Measurements from ENCODE around the gene HSF5.

The HSF5 gene

DNA sequence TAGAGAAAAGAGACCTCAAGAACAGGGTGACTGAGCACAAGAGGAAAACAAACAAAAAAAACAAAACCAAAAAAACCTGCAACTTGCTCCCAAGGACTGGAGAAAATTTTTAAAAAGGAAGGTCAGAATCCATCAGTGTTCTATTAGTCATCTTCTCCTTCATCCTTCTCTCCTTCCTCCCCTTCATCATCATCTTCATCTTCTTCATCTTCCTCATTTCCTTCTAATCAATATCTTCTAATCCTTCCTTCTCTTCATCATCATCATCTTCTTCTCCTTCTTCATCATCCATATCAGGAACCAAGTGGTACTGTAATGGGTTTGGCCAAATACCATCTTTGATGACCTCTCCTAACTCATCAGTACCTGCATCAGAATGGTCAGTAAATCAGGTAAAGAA lies 12.2 kb downstream of the HSF5 start:
- DNase-seq, result no peak

DNA sequence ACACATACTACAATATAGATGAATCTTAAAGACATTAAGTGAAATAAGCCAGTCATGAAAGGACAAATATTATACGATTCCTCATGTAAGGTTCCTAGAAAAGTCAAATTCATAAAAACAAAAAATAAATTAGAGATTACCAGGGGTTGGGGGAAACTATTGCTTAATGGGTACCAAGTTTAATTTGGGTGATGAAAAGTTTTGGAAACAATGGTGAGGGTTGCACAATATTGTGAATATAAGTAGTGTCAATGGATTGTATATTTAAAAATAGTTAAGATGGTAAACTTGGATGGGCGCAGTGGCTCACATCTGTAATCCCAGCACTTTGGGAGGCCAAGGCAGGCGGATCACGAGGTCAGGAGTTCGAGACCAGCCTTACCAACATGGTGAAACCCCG lies 17.9 kb downstream of the HSF5 start:
- DNase-seq, result no peak

DNA sequence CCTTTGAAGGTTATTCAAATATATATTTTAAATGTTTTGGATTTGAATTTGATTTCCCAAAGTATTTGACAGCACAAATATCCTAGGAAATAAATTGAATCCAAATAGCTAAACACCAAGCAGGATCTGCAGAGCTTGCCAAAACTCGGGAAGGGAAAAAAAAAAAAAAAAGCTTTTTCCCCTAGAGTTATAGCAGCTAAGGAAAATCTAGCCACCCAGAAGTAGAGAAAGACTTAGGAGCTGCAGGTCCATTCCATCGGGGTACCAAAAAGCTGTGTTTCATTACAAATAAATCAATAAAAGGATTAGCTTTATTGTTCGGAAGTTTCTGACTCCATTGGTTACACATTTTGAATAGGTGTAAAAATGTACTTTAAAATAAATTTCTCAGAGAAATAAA lies 19.3 kb downstream of the HSF5 start:
- DNase-seq, result no peak

DNA sequence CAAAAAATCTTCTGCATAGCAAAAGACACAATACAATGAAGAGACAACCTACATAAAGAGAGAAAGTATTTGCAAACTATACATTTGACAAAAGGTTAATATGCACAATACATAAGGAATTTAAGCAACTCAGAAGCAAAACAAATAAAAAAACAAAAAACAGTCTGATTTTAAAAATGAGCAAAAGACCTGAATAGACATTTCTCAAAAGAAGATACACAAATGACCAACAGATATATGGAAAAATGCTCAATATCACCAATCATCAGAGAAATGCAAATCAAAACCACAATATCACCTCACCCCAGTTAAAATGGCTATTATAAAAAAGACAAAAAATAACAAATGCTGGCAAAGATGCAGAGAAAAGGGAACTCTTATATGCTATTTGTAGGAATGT lies 32.7 kb downstream of the HSF5 start:
- DNase-seq, result no peak

DNA sequence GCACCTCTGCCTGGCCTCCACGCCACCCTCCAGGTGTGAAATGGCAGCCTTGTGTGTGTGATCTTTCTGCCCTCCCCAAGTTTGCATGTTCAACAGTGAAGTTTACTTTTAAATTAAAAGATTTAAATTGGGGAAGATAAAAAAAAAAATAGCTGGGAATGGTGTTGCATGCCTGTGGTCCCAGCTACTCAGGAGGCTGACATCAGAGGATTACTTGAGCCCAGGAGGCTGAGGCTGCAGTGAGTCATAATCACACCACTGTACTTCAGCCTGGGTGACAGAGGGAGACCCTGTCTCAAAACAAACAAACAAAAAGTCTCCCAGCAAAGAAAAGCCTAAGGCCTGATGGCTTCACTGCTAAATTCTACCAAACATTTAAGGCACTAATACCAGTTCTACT lies 35.5 kb downstream of the HSF5 start:
- no peak for DNase-seq

DNA sequence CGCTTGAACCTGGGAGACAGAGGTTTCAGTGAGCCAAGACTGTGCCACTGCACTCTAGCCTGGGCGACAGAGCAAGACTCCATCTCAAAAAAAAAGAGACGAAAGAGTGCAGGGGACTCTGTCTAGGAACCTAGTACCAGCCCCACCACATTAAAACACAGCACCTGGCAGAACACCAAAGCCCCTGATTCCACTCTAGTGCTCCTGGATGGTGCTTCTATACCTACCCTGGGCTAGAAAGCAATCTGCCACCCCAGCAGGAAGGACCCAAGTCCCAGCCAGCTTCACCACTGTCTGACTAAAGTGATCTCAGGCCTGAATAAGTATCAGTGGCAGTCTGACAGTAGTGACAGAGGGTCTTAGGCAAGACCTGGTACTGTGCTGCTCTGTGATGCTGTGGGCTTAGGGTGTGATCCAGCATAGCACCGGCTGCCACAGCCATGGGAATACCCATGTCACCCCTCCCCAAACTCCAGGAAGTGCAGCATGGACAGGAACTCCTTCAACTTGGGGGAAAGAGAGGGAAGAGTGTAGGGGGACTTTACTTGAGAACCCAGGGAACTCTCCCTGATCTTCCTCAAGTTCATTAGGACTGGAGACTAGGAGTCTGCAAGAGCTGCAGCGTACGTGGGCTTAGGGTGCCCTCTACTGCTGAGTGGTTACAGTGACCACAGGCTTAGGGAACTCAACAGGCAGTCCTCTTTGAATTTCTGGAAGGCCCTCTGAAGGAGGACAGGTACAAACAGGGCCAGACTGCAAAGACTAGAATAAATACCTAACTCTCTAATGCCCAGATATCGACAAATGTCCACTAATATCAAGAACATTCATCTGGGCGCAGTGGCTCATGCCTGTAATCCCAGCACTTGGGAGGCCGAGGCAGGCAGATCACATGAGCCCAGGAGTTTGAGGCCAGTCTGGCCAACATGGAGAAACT lies 40.9 kb downstream of the HSF5 start:
- DNase-seq, result peak; percentile 92

DNA sequence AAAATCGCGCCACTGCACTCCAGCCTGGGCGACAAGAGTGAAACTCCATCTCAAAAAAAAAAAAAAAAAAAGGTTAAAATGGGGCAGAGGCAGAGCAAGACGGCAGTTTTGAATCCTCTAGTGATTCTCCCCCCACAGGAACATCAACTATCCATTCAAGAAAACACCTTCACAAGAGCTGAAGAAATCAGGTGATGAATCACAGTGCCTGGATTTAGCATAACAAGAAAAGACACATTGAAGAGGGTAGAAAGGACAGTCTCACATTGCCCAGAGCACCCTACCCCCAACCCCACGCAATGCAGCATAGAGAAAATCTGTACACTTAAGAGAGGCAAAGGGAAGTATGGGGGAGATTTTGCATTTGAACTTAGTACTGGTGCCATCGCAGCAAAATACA lies 42.1 kb downstream of the HSF5 start:
- DNase-seq, result no peak

DNA sequence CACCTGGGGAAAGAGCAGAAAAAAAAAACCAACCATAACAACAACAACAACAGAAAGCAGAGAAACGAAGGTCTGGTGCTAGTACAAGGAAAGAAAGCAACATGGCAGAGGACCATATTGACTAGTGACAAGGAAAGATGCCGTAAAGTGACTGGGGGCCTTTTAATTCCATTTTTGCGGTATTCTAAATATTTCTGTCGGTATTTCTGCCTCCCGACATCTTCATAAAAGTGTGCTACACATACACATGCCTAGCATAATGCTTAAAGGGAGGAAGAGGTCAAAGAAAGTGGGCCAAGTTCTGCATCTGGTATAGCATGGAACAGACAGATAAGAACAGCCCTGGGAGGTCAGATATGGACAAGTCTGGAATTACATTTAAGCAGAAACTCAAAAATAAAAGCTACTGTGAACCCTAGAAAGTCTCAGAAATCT lies 51.4 kb downstream of the HSF5 start:
- peak; percentile 92 for DNase-seq

DNA sequence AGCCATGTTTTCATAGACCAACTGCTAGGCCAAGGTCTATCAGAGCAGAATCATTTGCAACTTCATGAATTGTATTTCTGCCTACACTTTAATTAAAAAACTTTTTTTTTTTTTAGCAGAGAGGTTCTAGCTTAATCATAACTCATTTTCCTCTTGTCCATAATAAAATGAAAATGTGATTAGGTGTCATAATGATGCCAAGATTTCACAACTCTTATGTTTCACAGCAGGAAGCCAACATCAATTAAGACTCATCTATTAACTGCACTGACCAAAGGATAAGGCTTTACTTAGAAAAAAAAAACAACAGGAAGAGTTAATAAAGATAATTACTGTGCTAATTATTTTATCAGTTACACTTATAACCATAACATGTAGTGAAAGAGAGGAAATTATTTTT lies 52.0 kb downstream of the HSF5 start:
- peak; percentile 36 for DNase-seq

DNA sequence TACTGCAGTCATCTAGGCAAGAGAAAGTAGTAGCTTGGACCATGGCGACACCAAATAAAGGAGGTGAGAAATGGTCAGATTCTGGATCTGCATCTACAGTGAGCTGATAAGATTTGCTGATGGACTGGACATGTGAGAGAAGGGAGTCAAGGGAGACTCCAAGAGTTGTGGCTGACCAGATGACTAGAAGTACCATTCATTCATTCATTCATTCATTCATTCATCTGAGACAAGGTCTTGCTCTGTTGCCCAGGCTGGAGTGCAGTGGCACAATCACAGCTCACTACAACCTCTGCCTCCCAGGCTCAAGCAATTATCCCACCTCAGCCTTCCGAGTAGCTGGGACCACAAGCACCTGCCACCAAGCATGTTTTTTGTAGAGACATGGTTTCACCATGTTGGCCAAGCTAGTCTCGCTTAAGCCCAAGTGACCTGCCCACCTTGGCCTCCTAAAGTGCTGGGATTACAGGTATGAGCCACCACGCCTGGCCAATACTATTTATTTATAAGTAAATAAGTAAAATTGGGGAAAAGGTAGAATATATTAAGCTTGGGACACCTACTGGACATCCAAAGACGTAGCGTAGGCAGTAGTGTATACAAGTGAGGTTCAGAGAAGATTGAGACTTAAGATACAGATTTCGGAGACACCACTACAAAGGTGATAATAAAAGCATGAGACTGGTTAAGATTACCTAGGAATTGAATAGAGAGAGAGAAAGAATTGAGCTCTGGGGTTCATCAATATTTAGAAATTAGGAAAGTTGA lies 55.2 kb downstream of the HSF5 start:
- DNase-seq, result no peak

DNA sequence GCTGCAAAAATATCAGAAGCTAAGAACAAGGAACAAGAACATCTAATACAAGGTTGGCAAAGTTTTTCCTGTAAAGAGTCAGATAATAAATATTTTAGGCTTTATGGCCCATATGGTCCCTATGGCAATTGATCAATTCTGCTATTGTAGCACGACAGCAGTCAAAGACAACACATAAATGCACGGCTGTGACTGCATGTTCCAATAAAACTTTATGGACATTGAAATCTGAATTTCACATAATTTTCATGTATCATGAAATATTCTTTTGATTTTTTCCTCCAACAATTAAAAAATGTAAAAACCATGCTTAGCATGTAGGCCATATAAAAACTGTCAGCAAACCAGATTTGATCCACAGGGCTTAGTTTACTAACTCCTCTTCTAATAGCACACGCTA lies 60.4 kb downstream of the HSF5 start:
- DNase-seq, result no peak

DNA sequence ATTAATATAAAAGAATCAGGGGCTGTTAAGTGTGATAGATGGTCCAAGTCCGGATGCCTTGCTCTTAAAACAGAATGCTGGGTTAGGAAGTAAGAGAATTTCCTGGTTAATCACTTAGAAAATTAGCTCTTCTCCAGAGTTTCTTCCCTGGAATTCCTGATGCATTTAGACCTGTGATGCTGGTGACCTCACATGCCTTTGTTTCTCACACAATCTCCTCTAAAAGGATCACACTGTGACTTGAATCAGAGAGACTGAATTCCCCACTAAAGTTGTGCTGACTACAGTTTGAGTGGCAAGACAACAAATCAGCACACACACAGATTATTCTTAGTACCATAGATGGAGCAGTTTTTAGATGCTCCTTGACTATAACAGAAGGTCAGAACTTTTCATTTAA lies 66.5 kb downstream of the HSF5 start:
- DNase-seq, result no peak

DNA sequence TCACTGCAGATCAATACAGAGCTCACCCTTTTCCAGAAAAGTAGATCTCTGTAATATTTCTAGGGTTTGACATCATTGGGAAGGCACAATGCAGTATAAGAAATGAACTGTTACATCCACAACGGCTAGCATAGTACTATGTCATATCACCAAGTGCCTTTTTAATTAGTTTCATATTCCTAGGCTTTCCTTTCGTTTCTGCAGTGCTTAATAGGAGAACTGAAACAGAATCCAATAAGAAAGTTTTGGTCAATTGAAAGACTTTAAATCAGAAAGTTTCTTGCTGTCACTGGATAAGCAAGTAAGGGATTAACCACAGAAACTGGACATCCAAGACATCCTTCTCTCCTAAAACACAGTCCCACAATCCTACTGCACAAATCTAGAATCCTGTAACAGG lies 67.4 kb downstream of the HSF5 start:
- no peak for DNase-seq

DNA sequence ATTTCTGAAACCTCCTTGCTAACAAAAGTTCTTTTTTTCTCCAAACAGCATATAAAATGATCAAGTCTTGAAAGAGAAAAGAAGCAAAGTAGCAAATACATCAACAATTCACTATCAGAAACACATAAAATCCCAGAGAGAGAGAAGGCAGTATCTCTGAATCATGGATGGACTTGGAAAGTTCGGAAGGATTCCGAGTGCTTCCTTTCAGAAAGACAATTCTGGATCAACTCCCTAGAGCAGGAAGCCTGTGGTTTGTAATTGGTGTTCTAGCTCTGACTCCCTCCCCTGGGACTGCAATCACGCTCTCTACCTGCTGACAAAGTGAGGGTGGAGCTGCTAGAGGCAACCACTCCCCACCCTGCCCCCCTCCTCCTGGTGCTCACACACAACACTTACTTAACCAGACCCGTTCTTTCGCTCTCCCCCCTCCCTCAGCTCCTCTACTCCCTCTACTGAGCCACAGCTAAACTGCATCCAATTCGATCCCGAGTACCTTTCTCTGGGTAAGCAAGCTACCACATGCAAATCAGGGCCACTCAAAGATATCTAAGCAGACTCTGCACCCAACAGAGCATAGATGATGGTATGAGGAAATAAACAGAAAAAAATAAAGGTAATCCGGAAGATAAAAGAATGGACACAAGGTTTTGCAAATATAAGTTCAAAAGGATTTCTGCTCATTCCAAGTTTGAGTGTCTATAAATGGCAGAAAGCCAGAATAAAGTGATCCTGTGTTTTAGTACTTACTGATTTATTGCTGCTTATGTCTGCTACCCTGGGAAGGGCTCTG lies 70.7 kb downstream of the HSF5 start, which contains the start of gene RNF43:
TSS of gene RNF43 (minus strand) at position 235 of the 793 bp plus-strand sequence. CDS start 1,957 bp downstream, outside the sequence.
- DNase-seq, result peak; percentile 90

DNA sequence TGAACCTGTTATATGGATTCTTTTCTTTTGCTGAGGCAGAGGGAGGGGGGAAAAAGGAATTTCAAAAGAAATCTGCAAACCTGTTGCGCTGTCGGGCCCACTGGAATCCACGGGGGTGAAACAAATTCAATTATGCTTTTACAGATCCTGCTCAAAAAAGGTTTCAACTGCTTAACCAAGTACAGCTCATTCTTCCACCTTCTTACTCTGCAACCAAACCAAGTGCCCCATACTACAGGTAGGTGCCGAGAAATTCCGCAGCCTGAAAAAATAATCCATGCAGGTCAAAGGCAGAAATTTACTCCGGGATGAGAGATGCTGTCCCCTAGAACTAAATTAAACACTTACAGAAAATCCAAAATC lies 71.3 kb downstream of the HSF5 start:
- no peak for DNase-seq

DNA sequence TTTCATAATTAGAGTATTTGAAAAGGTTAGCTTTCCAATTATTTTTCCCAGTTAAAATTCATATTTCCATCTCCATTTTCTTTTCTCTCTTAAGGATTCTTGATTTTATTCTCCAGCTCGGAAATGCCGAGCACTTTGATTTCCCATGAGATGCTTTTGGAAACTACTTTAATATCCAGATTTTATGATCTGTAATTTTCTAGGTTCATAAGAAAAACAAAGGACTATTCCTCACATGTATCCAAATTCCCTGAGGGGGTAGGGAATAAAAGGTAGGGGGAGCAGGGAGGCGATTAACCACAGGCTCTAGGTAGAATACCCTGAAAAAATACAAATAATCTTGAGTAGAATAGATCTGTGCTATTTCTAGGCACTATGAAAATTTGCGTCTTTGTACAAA lies 71.8 kb downstream of the HSF5 start:
- no peak for DNase-seq

DNA sequence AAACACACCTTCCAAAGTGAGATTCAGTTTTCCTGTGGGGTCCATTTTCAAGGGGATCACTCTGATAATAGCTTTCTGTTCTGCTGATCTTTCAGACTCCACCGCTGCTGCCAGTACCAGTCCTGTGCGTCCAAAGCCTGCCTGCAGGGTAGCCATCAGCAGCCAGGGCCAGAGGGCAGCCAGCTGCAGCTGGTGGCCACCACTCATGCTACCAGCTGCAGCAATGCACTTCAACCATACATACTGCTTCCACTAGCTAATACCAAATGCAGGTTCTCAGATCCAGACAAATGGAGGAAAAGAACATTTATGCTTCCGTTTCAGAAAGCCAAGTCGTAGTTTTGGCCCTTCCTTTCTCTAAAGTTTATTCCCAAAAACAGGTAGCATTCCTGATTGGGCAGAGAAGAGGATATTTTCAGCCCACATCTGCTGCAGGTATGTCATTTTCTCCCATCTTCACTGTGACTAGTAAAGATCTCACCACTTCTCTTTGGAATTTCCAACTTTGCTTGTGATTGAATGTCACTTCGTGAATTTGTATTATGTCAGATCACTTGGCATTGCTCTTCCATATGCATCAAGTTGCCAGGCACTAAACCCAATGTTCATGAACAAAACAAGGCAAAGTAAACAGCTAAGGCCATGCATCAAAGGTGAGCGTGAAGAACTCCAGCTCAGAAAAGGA lies 72.7 kb downstream of the HSF5 start:
- DNase-seq, result peak; percentile 9

DNA sequence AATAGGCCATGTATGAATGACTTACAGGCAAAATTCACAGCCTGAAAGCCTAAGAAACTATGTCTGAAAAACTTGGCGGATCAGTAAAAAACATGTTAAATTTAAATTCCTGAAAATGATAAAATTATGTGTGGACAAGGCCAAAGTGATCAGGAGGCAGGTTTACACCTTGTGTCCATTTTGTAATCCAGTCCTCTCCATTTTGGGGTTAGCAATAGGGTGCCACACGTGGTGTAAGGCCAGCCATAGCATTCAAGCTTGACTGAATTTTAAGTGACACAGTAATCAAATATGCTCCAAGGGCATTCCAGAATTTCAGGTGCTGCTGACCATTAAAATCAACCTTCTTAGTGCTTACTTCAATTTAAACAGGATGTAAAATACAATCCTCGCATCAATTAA lies 73.6 kb downstream of the HSF5 start:
- DNase-seq, result no peak

DNA sequence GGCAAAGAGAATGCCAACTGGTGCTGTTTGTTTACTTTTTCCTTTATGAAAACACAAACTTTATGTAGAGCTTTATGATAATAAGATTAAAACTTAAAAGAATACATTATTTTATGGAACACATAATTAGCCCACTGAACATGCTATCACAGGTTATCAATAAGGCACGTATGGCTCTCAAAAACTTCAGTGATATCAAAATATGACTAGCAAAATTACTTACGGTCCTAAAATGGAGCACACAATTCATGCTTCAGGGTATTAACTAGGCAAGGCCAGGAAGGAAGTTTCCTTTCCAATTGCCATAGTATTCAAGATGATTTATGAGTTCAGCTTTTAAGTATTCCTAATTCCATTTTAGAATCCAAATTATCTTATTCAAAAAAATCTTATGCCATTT lies 74.5 kb downstream of the HSF5 start:
- DNase-seq, result no peak

DNA sequence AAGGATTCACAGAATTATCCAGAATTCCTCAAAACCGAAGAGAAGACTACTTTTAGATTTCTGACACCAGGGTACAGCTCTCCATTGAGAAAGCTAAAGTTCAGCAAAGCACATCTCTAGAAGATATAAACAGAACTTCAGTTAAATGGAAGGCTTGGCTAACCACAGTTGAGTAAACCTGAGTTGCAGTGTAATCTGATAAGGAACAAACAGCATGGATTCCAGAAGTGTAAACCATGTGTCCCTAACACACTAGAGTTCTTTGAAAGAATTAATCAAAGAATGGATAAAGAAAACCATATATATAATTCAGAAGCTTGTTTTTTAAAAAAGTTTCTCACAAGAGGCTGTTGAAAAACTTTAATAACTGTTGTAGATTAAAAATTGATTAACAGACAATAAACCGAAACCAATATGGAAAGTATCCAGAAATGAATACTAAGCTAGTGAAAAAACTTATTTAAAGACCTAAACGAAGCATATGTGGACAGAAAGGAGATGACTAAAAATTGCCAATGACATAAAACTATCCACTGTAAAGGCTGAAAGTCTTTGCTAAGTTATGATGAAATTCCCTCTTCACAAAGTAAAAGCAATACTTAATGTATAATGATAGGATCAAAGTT lies 75.1 kb downstream of the HSF5 start:
- peak; percentile 41 for DNase-seq

DNA sequence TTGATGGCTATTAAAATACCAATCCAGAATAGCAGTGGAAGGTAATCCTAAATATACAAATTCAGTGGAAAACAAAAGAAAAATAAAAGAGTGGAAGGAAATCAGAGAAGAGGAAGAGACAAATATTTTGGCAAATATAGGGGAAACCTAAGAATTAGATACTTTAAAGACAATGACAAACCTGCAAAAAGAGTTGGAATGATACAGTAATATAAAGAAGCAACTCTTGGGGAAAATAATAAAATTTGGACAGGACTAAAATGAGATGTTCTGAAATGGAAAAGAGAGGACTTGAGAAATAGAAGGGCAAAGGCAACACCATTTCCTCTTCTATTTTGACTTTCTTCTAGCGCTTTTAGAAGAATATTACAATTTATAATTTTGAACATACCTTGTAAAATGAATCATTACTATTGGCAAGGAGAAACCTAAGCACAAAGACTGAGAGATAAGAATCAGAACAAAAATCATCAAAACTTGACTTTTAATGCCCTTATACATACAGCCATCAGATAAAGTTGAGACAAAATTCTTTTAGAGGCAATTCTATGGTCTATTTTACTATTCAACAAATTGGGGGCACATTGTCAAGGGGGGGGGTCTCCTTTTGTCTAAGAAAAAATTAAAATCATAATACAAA lies 76.0 kb downstream of the HSF5 start:
- DNase-seq, result no peak
